ENCODE measurements around the gene VEGFD. TPM values are rescaled to one million over a fixed set of nuclear protein-coding genes. Genes with fewer than 3 reads are reported as not detected.
A peak's percentile ranks its signal among the peaks of the same experiment; 100 is the strongest.

The VEGFD gene
- total RNA-seq, 1 donor from 2014 or later, result 80.1 TPM

GRCh38 chrX:15334561-15334960 lies 49.7 kb downstream of the VEGFD start:
- no peaks in the 10 kb centered on the region for H3K27me3 ChIP-seq
- no peak for DNase-seq

GRCh38 chrX:15328821-15329220 lies 55.4 kb downstream of the VEGFD start:
- Histone ChIP-seq H3K27ac (no peak overlapping the region), H3K4me1 (no peaks in the 10 kb centered on the region), H3K27me3 (no peaks in the 10 kb centered on the region), H3K4me3 (no peak overlapping the region), H3K36me3 (peaks cover 11% of the 10 kb centered on the region), H3K9me3 (no peaks in the 10 kb centered on the region)
- DNase-seq (no peak), ATAC-seq (no peak)
- intact Hi-C loops (cut with DNase I), result no loop called here
- TF ChIP-seq CTCF (IDR thresholded peaks at IDR 0.05), result no peak

More at GRCh38 chrX:15334561-15334960, 49.7 kb downstream of the VEGFD start:
- TF ChIP-seq CTCF (IDR thresholded peaks at IDR 0.05), result no peak
- no peaks in the 10 kb centered on the region for H3K9me3 ChIP-seq
- intact Hi-C loops (cut with DNase I), result no loop called here
- H3K4me3 ChIP-seq, result peak overlapping the region; percentile 68
- peaks cover 9% of the 10 kb centered on the region for H3K36me3 ChIP-seq
- no peak for ATAC-seq
- no peaks in the 10 kb centered on the region for H3K4me1 ChIP-seq
- H3K27ac ChIP-seq, result peak overlapping the region; percentile 94

GRCh38 chrX:15328131-15328530 lies 56.1 kb downstream of the VEGFD start:
- intact Hi-C loops (cut with DNase I), result no loop called here
- DNase-seq, result no peak
- no peak overlapping the region for H3K4me3 ChIP-seq
- no peaks in the 10 kb centered on the region for H3K9me3 ChIP-seq
- no peaks in the 10 kb centered on the region for H3K4me1 ChIP-seq
- H3K27me3 ChIP-seq, result no peaks in the 10 kb centered on the region
- TF ChIP-seq CTCF (IDR thresholded peaks at IDR 0.05), result no peak
- H3K27ac ChIP-seq, result no peak overlapping the region
- H3K36me3 ChIP-seq, result peaks cover 18% of the 10 kb centered on the region
- no peak for ATAC-seq

GRCh38 chrX:15322472-15322871 lies 61.7 kb downstream of the VEGFD start:
- intact Hi-C loops (cut with DNase I), result no loop called here

GRCh38 chrX:15322072-15322471 lies 62.1 kb downstream of the VEGFD start:
- Histone ChIP-seq H3K27me3 (no peaks in the 10 kb centered on the region), H3K27ac (peak overlapping the region; percentile 47), H3K4me3 (no peak overlapping the region), H3K36me3 (peaks cover 24% of the 10 kb centered on the region), H3K9me3 (no peaks in the 10 kb centered on the region), H3K4me1 (no peaks in the 10 kb centered on the region)
- ATAC-seq, result no peak
- intact Hi-C loops (cut with DNase I), result no loop called here
- TF ChIP-seq CTCF (IDR thresholded peaks at IDR 0.05), result no peak
- no peak for DNase-seq

More at GRCh38 chrX:15322472-15322871, 61.7 kb downstream of the VEGFD start:
- H3K4me1 ChIP-seq, result no peaks in the 10 kb centered on the region
- DNase-seq (no peak), ATAC-seq (peak; percentile 53)
- no peak for TF ChIP-seq CTCF (IDR thresholded peaks at IDR 0.05)
- H3K27ac ChIP-seq, result peak overlapping the region; percentile 47
- H3K4me3 ChIP-seq, result no peak overlapping the region
- H3K36me3 ChIP-seq, result peaks cover 24% of the 10 kb centered on the region
- H3K9me3 ChIP-seq, result no peaks in the 10 kb centered on the region
- no peaks in the 10 kb centered on the region for H3K27me3 ChIP-seq

- Histone ChIP-seq H3K36me3 (peaks cover 24% of the 10 kb centered on the region), H3K4me3 (no peak overlapping the region), H3K27ac (peak overlapping the region; percentile 47), H3K4me1 (no peaks in the 10 kb centered on the region), H3K9me3 (no peaks in the 10 kb centered on the region), H3K27me3 (no peaks in the 10 kb centered on the region)
- ATAC-seq, result peak; percentile 58
- intact Hi-C loops (cut with DNase I), result no loop called here
- no peak for DNase-seq
- no peak for TF ChIP-seq CTCF (IDR thresholded peaks at IDR 0.05)
Observed at GRCh38 chrX:15321447-15321846, 62.8 kb downstream of the VEGFD start.
